Sigmoid colon (tissue), 7 donors: ENCODE measurements around the gene NPAS2. TPM values are rescaled to one million over a fixed set of nuclear protein-coding genes. Genes with fewer than 3 reads are reported as not detected.
A peak's percentile ranks its signal among the peaks of the same experiment; 100 is the strongest.

Source experiments
- DNase-seq: peaks from one replicate; pipeline ENCODE4 v3.0.0-alpha.2; 2019
- H3K27ac ChIP-seq, 4 donors: fragments of 200-600 bp; sonication (generic); one replicate each; pipeline ENCODE4 v1.5.1; 2016 to 2019; ENCODE audit warnings: mild to moderate bottlenecking in 1 of 4
- H3K27me3 ChIP-seq, 3 donors: fragments of 200-600 bp; sonication (generic); one replicate each; pipeline ENCODE4 v1.5.1; 2019; ENCODE audit warnings: mild to moderate bottlenecking in 1 of 3
- H3K36me3 ChIP-seq, 4 donors: fragments of 200-600 bp; sonication (generic); one replicate each; pipeline ENCODE4 v1.5.1; 2016 to 2019
- H3K4me1 ChIP-seq, 4 donors: fragments of 200-600 bp; sonication (generic); one replicate each; pipeline ENCODE4 v1.5.1; 2017 to 2019
- H3K4me3 ChIP-seq, 4 donors: fragments of 200-600 bp; sonication (generic); one replicate each; pipeline ENCODE4 v1.5.1; 2017 to 2019; ENCODE audit warnings: mild to moderate bottlenecking in 2 of 4, moderate library complexity in 1 of 4
- H3K9me3 ChIP-seq, 4 donors: fragments of 200-600 bp in 3 of 4; sonication (generic) in 3 of 4; one replicate each; pipeline versions ENCODE4 v1.5.1 to v1.6.1; 2013 to 2019
- EP300 ChIP-seq, 4 donors: sonication (generic); formaldehyde crosslinking; IDR thresholded peaks; one replicate each; pipeline ENCODE4 v1.6.1; 2017; ENCODE audit warnings: antibody characterized with exemption in 4 of 4
- POLR2A ChIP-seq, 2 donors: fragments of 450-650 bp; IDR thresholded peaks; one replicate each; pipeline ENCODE4 v1.6.1; 2016; ENCODE audit warnings: antibody characterized with exemption in 2 of 2, mild to moderate bottlenecking in 2 of 2, moderate library complexity in 2 of 2
- POLR2AphosphoS5 ChIP-seq, 4 donors: sonication (generic); formaldehyde crosslinking; IDR thresholded peaks; one replicate each; pipeline ENCODE4 v1.6.1; 2017; ENCODE audit warnings: antibody characterized with exemption in 4 of 4
- WGBS, 2 donors: extraction: QIAGEN DNeasy Blood & Tissue Kit; methylation state at CpG; one replicate each; pipeline ENCODE4 v1.1.7; 2013; 5-methylcytosine and 5-hydroxymethylcytosine counted together
- intact Hi-C: fragments of 100-400 bp; cut with DNase I; formaldehyde crosslinking; loops from one replicate; pipeline ENCODE4 v1.15.1; 2023
- polyA plus RNA-seq, 3 donors: library from polyadenylated mRNA; stranded (reverse); fragments of 200-250 nt; gene quantifications; one replicate each; pipeline ENCODE4 v1.2.3, GENCODE V29; 2013
- total RNA-seq, 4 donors: library from RNA; depleted of rRNA; stranded (reverse); fragments of >200 nt; gene quantifications; one replicate each; pipeline ENCODE4 v1.1.0, GENCODE V29; 2016
- TF ChIP-seq, protein P1 (sequence below), 4 experiments: fragments of 450-650 bp in 3 of 4; fragments of 200-600 bp in 1 of 4; IDR thresholded peaks; one replicate each; pipeline ENCODE4 v1.5.1; 2016 to 2019; ENCODE audit warnings: antibody characterized with exemption in 4 of 4, mild to moderate bottlenecking in 3 of 4, moderate library complexity in 2 of 4
- donor health status: healthy with polysubstance abuse.
- donor health status: Bipolar disorder and iron deficiency.
- donor health status: healthy.

The NPAS2 gene
- total and polyA plus RNA-seq, 7 donors = 14.2 to 53.9 (median 23.2) TPM

- Histone ChIP-seq H3K4me1 (peaks cover 0 to 40% (median 22%) of the 10 kb centered on the region in 4 donors), H3K9me3 (no peaks in the 10 kb centered on the region), H3K36me3 (no peaks in the 10 kb centered on the region), H3K27me3 (no peaks in the 10 kb centered on the region), H3K27ac (peak overlapping the region; percentile 53 to 98 (median 78)), H3K4me3 (no peak overlapping the region)
- 77 to 79% methylated on average over 9 of the region's 9 CpGs for WGBS, 2 donors
- intact Hi-C loops = loop anchor here (5.0 kb wide), 2 partner anchors 55 to 155 kb away; no protein-coding TSS in a partner anchor
- TF ChIP-seq EP300 (IDR thresholded peaks at IDR 0.05) (peak in 1 of 4 donors; percentile 23), POLR2AphosphoS5 (IDR thresholded peaks at IDR 0.05) (peak in 3 of 4 donors; percentile 13 to 83 (median 52))
- TF ChIP-seq, protein P1, sequence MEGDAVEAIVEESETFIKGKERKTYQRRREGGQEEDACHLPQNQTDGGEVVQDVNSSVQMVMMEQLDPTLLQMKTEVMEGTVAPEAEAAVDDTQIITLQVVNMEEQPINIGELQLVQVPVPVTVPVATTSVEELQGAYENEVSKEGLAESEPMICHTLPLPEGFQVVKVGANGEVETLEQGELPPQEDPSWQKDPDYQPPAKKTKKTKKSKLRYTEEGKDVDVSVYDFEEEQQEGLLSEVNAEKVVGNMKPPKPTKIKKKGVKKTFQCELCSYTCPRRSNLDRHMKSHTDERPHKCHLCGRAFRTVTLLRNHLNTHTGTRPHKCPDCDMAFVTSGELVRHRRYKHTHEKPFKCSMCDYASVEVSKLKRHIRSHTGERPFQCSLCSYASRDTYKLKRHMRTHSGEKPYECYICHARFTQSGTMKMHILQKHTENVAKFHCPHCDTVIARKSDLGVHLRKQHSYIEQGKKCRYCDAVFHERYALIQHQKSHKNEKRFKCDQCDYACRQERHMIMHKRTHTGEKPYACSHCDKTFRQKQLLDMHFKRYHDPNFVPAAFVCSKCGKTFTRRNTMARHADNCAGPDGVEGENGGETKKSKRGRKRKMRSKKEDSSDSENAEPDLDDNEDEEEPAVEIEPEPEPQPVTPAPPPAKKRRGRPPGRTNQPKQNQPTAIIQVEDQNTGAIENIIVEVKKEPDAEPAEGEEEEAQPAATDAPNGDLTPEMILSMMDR (IDR thresholded peaks at IDR 0.05) = no peak
- no peak for DNase-seq
Observed at GRCh38 chr2:100822587-100823248, 2.8 kb downstream of the NPAS2 start.

- WGBS, 2 donors = 91 to 92% methylated on average over 6 of the region's 6 CpGs
- DNase-seq = no peak
- TF ChIP-seq POLR2A (IDR thresholded peaks at IDR 0.05) = no peak
- TF ChIP-seq POLR2AphosphoS5 (IDR thresholded peaks at IDR 0.05) = no peak
- TF ChIP-seq, protein P1 (IDR thresholded peaks at IDR 0.05) = no peak
- TF ChIP-seq EP300 (IDR thresholded peaks at IDR 0.05) = no peak
- H3K27me3 ChIP-seq = no peaks in the 10 kb centered on the region
- H3K4me1 ChIP-seq = peaks cover 0 to 29% (median 16%) of the 10 kb centered on the region in 4 donors
- H3K4me3 ChIP-seq = no peak overlapping the region
- peak overlapping the region in 3 of 4 donors; percentile 53 to 97 (median 59) for H3K27ac ChIP-seq
- intact Hi-C loops = loop anchor here (5.0 kb wide), 2 partner anchors 53 to 153 kb away; no protein-coding TSS in a partner anchor
- H3K36me3 ChIP-seq = no peaks in the 10 kb centered on the region
- peaks cover 0 to 5% (median 0%) of the 10 kb centered on the region in 4 donors for H3K9me3 ChIP-seq
Observed at GRCh38 chr2:100823665-100824438, 3.9 kb downstream of the NPAS2 start.

DNA sequence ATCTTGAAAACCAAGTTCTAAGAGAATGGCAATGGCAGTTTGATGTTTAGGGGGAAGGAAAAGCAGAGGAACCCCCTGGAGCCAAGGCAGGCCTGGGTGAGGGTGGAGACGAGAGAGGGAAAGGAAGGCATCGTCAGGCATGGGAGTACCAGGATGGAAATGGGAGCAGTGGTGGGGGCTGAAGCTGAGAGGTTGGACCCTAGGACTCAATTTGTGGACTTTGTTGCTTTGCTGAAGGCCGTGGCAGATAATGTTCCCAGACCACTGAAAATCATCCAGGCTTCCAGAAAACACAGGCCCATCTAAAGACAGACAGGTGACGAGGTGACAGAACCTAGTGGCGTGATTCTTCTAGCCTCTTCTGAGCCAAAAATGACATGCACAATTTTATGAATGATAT is 4.9 kb downstream of the NPAS2 start:
- Histone ChIP-seq H3K27ac (no peak overlapping the region), H3K4me3 (no peak overlapping the region), H3K4me1 (peaks cover 0 to 20% (median 13%) of the 10 kb centered on the region in 4 donors), H3K9me3 (peaks cover 0 to 5% (median 0%) of the 10 kb centered on the region in 4 donors), H3K36me3 (no peaks in the 10 kb centered on the region), H3K27me3 (no peaks in the 10 kb centered on the region)
- intact Hi-C loops = loop anchor here (5.0 kb wide), 2 partner anchors 52 to 152 kb away; no protein-coding TSS in a partner anchor
- DNase-seq = no peak
- TF ChIP-seq EP300 (IDR thresholded peaks at IDR 0.05) = no peak
- TF ChIP-seq POLR2AphosphoS5 (IDR thresholded peaks at IDR 0.05) = no peak
- TF ChIP-seq, protein P1 (IDR thresholded peaks at IDR 0.05) = no peak
- TF ChIP-seq POLR2A (IDR thresholded peaks at IDR 0.05) = no peak
- 92 to 94% methylated on average over 5 of the region's 5 CpGs for WGBS, 2 donors

- Histone ChIP-seq H3K27me3 (no peaks in the 10 kb centered on the region), H3K27ac (no peak overlapping the region), H3K4me3 (no peak overlapping the region), H3K36me3 (no peaks in the 10 kb centered on the region), H3K4me1 (peaks cover 0 to 16% (median 10%) of the 10 kb centered on the region in 4 donors), H3K9me3 (peaks cover 0 to 5% (median 0%) of the 10 kb centered on the region in 4 donors)
- intact Hi-C loops = no loop called here
- no peak for DNase-seq
- TF ChIP-seq POLR2A (IDR thresholded peaks at IDR 0.05) (no peak), POLR2AphosphoS5 (IDR thresholded peaks at IDR 0.05) (no peak)
- 55 to 91% methylated on average over 2 of the region's 2 CpGs for WGBS, 2 donors
Observed at GRCh38 chr2:100826494-100826893, 6.6 kb downstream of the NPAS2 start.
